Osteoblast (primary cell): ENCODE measurements around the gene VSIG10L2. TPM values are rescaled to one million over a fixed set of nuclear protein-coding genes. Genes with fewer than 3 reads are reported as not detected.

Experiments used
- DNase-seq: peaks from one replicate; pipeline ENCODE4 v3.0.0; 2011; ENCODE audit warnings: low spot score, mixed read lengths; ENCODE audit not compliant: insufficient read length; ENCODE audit errors: missing footprints
- H2AFZ ChIP-seq: 2 replicates; pipeline ENCODE4 v1.6.0; 2011; ENCODE audit warnings: mild to moderate bottlenecking, low read length
- H3K27ac ChIP-seq: 2 replicates; pipeline ENCODE4 v1.5.1; 2011; ENCODE audit warnings: mild to moderate bottlenecking, low read depth, low read length, moderate library complexity
- H3K27me3 ChIP-seq: 2 replicates; pipeline ENCODE4 v1.6.0; 2012; ENCODE audit warnings: mild to moderate bottlenecking, control low read depth, inconsistent platforms, low read length, moderate library complexity; ENCODE audit not compliant: insufficient read depth
- H3K36me3 ChIP-seq: 2 replicates; pipeline ENCODE4 v1.5.1; 2011; ENCODE audit warnings: mild to moderate bottlenecking, low read length, control low read depth, moderate library complexity; ENCODE audit not compliant: insufficient read depth
- H3K4me1 ChIP-seq: 2 replicates; pipeline ENCODE4 v1.5.1; 2011; ENCODE audit warnings: mild to moderate bottlenecking, low read length, control low read depth, moderate library complexity; ENCODE audit not compliant: insufficient read depth
- H3K4me2 ChIP-seq: 2 replicates; pipeline ENCODE4 v1.6.0; 2011; ENCODE audit warnings: mild to moderate bottlenecking, low read length; ENCODE audit not compliant: insufficient read depth
- H3K4me3 ChIP-seq: fragments of 200-600 bp; sonication (generic); 3 replicates; pipeline ENCODE4 v1.5.1; 2012; ENCODE audit warnings: mild to moderate bottlenecking, low read length, inconsistent platforms; ENCODE audit not compliant: insufficient read depth
- H3K79me2 ChIP-seq: 2 replicates; pipeline ENCODE4 v1.6.0; 2012; ENCODE audit warnings: mild to moderate bottlenecking, low read length, control low read depth, inconsistent platforms; ENCODE audit not compliant: insufficient read depth
- H3K9me3 ChIP-seq: 2 replicates; pipeline ENCODE4 v1.5.1; 2011; ENCODE audit warnings: low read depth, low read length, control low read depth
- H4K20me1 ChIP-seq: 2 replicates; pipeline ENCODE4 v1.6.0; 2012; ENCODE audit warnings: mild to moderate bottlenecking, low read length, control low read depth; ENCODE audit not compliant: insufficient read depth
- CTCF ChIP-seq: IDR thresholded peaks from 2 replicates; pipeline ENCODE4 v1.5.1; 2011; ENCODE audit warnings: mild to moderate bottlenecking, low read depth, low read length, moderate library complexity; ENCODE audit errors: extremely low read depth
- total RNA-seq: library from RNA; depleted of rRNA; stranded (reverse); fragments of >200 nt; gene quantifications from 2 replicates; pipeline ENCODE4 v1.2.3, GENCODE V29; 2012

Gene VSIG10L2
- not detected in 2 replicates for total RNA-seq

- Histone ChIP-seq H3K4me2 (no peak within 1 kb of the TSS), H3K36me3 (no peaks in the 10 kb centered on the region), H3K4me3 (no peak within 1 kb of the TSS), H3K9me3 (no peaks in the 10 kb centered on the region), H3K27ac (no peak within 1 kb of the TSS), H3K27me3 (peaks cover 3% of the 10 kb centered on the region), H3K4me1 (peaks cover 8% of the 10 kb centered on the region), H2AFZ (no peak within 1 kb of the TSS), H4K20me1 (no peaks in the 10 kb centered on the region), H3K79me2 (no peaks in the 10 kb centered on the region)
- DNase-seq: peak; percentile 56
- TF ChIP-seq CTCF: no peak
Observed at GRCh38 chr11:125945797-125946520, at the start of gene VSIG10L2. TSS of gene VSIG10L2 (plus strand) at chr11:125946044. CDS start at chr11:125946056, 12 bp downstream.

- no peaks in the 10 kb centered on the region for H4K20me1 ChIP-seq
- H3K79me2 ChIP-seq: peaks cover 41% of the 10 kb centered on the region
- peaks cover 18% of the 10 kb centered on the region for H3K36me3 ChIP-seq
- DNase-seq: peak; percentile 48
- no peak overlapping the region for H2AFZ ChIP-seq
- H3K27ac ChIP-seq: no peak overlapping the region
- H3K9me3 ChIP-seq: no peaks in the 10 kb centered on the region
- no peak overlapping the region for H3K4me3 ChIP-seq
- peaks cover 28% of the 10 kb centered on the region for H3K27me3 ChIP-seq
- H3K4me2 ChIP-seq: peak overlapping the region; percentile 34
- TF ChIP-seq CTCF: no peak
- peaks cover 12% of the 10 kb centered on the region for H3K4me1 ChIP-seq
Observed at GRCh38 chr11:125901872-125902271, 44.0 kb upstream of the VSIG10L2 start.

GRCh38 chr11:125902277-125902926 is 43.4 kb upstream of the VSIG10L2 start:
- no peaks in the 10 kb centered on the region for H4K20me1 ChIP-seq
- H3K27ac ChIP-seq: peak overlapping the region; percentile 78
- peak overlapping the region; percentile 89 for H3K4me2 ChIP-seq
- H3K4me1 ChIP-seq: peaks cover 11% of the 10 kb centered on the region
- H3K27me3 ChIP-seq: peaks cover 28% of the 10 kb centered on the region
- peaks cover 37% of the 10 kb centered on the region for H3K79me2 ChIP-seq
- no peak for TF ChIP-seq CTCF
- peaks cover 18% of the 10 kb centered on the region for H3K36me3 ChIP-seq
- peak overlapping the region; percentile 98 for H2AFZ ChIP-seq
- no peaks in the 10 kb centered on the region for H3K9me3 ChIP-seq
- no peak for DNase-seq
- H3K4me3 ChIP-seq: peak overlapping the region; percentile 88
